GM12878 (cell line): ENCODE data around the gene P3R3URF.
"Not testable (repeated sequence)": the region's sequence is repeated elsewhere in the genome, so short reads cannot be mapped to it uniquely, and the experiment has no call there.

Experiments
- ASH2L ChIP-seq: fragments of 300-600, 200-600 bp; sonication (generic); IDR thresholded peaks from 2 replicates; pipeline ENCODE4 v1.6.1; 2017; ENCODE audit warnings: low read depth, mild to moderate bottlenecking, borderline replicate concordance
- DPF2 ChIP-seq: fragments of 450-650 bp; IDR thresholded peaks from 2 replicates; pipeline ENCODE4 v1.6.1; 2017; ENCODE audit warnings: mild to moderate bottlenecking
- EED ChIP-seq: sonication (generic); IDR thresholded peaks from 2 replicates; pipeline ENCODE4 v1.6.1; 2016; ENCODE audit warnings: antibody characterized with exemption, low read depth
- HDAC6 ChIP-seq: fragments of 200-600 bp; sonication (generic); IDR thresholded peaks from one replicate; pipeline ENCODE4 v1.8.0; 2017; ENCODE audit warnings: antibody characterized with exemption; ENCODE audit not compliant: unreplicated experiment
- ZNF384 ChIP-seq: IDR thresholded peaks from 2 replicates; pipeline ENCODE4 v1.6.1; 2012; ENCODE audit warnings: low read depth, mild to moderate bottlenecking, low read length, improper control_type of control experiment, borderline replicate concordance

DNA sequence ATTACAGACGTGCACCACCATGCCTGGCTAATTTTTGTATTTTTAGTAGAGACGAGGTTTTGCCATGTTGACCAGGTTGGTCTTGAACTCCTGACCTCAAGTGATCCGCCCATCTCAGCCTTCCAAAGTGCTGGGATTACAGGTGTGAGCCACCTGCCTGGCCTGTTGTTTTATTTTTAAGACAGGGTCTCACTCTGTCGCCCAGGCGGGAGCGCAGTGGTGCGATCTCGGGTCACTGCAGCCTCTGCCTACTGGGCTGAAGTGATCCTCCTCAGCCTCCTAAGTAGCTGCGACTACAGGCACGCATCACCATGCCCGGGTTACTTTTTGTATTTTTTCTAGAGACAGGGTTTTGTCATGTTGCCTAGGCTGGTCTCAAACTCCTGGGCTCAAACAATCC is 46.8 kb upstream of the P3R3URF start:
- not testable (repeated sequence) for TF ChIP-seq ASH2L, DPF2, EED, HDAC6, ZNF384
